ENCODE results near the gene KCNQ1.

GRCh38 chr11:2432171-2432621, 12.6 kb upstream of the KCNQ1 start:
- TF ChIP-seq, protein P1, sequence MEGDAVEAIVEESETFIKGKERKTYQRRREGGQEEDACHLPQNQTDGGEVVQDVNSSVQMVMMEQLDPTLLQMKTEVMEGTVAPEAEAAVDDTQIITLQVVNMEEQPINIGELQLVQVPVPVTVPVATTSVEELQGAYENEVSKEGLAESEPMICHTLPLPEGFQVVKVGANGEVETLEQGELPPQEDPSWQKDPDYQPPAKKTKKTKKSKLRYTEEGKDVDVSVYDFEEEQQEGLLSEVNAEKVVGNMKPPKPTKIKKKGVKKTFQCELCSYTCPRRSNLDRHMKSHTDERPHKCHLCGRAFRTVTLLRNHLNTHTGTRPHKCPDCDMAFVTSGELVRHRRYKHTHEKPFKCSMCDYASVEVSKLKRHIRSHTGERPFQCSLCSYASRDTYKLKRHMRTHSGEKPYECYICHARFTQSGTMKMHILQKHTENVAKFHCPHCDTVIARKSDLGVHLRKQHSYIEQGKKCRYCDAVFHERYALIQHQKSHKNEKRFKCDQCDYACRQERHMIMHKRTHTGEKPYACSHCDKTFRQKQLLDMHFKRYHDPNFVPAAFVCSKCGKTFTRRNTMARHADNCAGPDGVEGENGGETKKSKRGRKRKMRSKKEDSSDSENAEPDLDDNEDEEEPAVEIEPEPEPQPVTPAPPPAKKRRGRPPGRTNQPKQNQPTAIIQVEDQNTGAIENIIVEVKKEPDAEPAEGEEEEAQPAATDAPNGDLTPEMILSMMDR (conservative IDR thresholded peaks at IDR 0.05; ENCODE audit: low read depth in 2 of 2), result no peak
- TF ChIP-seq EZH2 (IDR thresholded peaks at IDR 0.05; ENCODE audit: low read depth, unreplicated experiment) (no peak), POLR2AphosphoS5 (IDR thresholded peaks at IDR 0.05; ENCODE audit: low read depth) (no peak), EZH2phosphoT487 (IDR thresholded peaks at IDR 0.05; ENCODE audit: unreplicated experiment) (no peak), ZNF114 (CRISPR knock-in tag; IDR thresholded peaks at IDR 0.05) (no peak), CREB1 (CRISPR knock-in tag; IDR thresholded peaks at IDR 0.05; ENCODE audit: low read depth) (no peak), JUNB (IDR thresholded peaks at IDR 0.05; ENCODE audit: unreplicated experiment) (no peak), STAT1 (IDR thresholded peaks at IDR 0.05; ENCODE audit: unreplicated experiment) (no peak)
- TF ChIP-seq, protein P2, sequence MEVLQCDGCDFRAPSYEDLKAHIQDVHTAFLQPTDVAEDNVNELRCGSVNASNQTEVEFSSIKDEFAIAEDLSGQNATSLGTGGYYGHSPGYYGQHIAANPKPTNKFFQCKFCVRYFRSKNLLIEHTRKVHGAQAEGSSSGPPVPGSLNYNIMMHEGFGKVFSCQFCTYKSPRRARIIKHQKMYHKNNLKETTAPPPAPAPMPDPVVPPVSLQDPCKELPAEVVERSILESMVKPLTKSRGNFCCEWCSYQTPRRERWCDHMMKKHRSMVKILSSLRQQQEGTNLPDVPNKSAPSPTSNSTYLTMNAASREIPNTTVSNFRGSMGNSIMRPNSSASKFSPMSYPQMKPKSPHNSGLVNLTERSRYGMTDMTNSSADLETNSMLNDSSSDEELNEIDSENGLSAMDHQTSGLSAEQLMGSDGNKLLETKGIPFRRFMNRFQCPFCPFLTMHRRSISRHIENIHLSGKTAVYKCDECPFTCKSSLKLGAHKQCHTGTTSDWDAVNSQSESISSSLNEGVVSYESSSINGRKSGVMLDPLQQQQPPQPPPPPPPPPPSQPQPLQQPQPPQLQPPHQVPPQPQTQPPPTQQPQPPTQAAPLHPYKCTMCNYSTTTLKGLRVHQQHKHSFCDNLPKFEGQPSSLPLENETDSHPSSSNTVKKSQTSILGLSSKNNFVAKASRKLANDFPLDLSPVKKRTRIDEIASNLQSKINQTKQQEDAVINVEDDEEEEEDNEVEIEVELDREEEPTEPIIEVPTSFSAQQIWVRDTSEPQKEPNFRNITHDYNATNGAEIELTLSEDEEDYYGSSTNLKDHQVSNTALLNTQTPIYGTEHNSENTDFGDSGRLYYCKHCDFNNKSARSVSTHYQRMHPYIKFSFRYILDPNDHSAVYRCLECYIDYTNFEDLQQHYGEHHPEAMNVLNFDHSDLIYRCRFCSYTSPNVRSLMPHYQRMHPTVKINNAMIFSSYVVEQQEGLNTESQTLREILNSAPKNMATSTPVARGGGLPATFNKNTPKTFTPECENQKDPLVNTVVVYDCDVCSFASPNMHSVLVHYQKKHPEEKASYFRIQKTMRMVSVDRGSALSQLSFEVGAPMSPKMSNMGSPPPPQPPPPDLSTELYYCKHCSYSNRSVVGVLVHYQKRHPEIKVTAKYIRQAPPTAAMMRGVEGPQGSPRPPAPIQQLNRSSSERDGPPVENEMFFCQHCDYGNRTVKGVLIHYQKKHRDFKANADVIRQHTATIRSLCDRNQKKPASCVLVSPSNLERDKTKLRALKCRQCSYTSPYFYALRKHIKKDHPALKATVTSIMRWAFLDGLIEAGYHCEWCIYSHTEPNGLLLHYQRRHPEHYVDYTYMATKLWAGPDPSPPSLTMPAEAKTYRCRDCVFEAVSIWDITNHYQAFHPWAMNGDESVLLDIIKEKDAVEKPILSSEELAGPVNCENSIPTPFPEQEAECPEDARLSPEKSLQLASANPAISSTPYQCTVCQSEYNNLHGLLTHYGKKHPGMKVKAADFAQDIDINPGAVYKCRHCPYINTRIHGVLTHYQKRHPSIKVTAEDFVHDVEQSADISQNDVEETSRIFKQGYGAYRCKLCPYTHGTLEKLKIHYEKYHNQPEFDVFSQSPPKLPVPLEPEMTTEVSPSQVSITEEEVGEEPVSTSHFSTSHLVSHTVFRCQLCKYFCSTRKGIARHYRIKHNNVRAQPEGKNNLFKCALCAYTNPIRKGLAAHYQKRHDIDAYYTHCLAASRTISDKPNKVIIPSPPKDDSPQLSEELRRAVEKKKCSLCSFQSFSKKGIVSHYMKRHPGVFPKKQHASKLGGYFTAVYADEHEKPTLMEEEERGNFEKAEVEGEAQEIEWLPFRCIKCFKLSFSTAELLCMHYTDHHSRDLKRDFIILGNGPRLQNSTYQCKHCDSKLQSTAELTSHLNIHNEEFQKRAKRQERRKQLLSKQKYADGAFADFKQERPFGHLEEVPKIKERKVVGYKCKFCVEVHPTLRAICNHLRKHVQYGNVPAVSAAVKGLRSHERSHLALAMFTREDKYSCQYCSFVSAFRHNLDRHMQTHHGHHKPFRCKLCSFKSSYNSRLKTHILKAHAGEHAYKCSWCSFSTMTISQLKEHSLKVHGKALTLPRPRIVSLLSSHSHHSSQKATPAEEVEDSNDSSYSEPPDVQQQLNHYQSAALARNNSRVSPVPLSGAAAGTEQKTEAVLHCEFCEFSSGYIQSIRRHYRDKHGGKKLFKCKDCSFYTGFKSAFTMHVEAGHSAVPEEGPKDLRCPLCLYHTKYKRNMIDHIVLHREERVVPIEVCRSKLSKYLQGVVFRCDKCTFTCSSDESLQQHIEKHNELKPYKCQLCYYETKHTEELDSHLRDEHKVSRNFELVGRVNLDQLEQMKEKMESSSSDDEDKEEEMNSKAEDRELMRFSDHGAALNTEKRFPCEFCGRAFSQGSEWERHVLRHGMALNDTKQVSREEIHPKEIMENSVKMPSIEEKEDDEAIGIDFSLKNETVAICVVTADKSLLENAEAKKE (CRISPR knock-in tag; IDR thresholded peaks at IDR 0.05), result no peak
- TF ChIP-seq, protein P3, sequence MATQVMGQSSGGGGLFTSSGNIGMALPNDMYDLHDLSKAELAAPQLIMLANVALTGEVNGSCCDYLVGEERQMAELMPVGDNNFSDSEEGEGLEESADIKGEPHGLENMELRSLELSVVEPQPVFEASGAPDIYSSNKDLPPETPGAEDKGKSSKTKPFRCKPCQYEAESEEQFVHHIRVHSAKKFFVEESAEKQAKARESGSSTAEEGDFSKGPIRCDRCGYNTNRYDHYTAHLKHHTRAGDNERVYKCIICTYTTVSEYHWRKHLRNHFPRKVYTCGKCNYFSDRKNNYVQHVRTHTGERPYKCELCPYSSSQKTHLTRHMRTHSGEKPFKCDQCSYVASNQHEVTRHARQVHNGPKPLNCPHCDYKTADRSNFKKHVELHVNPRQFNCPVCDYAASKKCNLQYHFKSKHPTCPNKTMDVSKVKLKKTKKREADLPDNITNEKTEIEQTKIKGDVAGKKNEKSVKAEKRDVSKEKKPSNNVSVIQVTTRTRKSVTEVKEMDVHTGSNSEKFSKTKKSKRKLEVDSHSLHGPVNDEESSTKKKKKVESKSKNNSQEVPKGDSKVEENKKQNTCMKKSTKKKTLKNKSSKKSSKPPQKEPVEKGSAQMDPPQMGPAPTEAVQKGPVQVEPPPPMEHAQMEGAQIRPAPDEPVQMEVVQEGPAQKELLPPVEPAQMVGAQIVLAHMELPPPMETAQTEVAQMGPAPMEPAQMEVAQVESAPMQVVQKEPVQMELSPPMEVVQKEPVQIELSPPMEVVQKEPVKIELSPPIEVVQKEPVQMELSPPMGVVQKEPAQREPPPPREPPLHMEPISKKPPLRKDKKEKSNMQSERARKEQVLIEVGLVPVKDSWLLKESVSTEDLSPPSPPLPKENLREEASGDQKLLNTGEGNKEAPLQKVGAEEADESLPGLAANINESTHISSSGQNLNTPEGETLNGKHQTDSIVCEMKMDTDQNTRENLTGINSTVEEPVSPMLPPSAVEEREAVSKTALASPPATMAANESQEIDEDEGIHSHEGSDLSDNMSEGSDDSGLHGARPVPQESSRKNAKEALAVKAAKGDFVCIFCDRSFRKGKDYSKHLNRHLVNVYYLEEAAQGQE (IDR thresholded peaks at IDR 0.05; ENCODE audit: unreplicated experiment), result no peak
- TF ChIP-seq, protein P4, sequence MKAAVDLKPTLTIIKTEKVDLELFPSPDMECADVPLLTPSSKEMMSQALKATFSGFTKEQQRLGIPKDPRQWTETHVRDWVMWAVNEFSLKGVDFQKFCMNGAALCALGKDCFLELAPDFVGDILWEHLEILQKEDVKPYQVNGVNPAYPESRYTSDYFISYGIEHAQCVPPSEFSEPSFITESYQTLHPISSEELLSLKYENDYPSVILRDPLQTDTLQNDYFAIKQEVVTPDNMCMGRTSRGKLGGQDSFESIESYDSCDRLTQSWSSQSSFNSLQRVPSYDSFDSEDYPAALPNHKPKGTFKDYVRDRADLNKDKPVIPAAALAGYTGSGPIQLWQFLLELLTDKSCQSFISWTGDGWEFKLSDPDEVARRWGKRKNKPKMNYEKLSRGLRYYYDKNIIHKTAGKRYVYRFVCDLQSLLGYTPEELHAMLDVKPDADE (IDR thresholded peaks at IDR 0.05), result no peak

Data from GM23338 (cell line).